Measurements from ENCODE around the gene FLRT3.

- TF ChIP-seq CTCF (IDR thresholded peaks at IDR 0.05), result no peak
- no peak for TF ChIP-seq POLR2A (IDR thresholded peaks at IDR 0.05; ENCODE audit: low read depth)
- no peak for TF ChIP-seq POLR2AphosphoS5 (IDR thresholded peaks at IDR 0.05)
These were observed 4.5 kb downstream of the FLRT3 start for GRCh38 chr20:14332866-14333265.

Data from esophagus muscularis mucosa (tissue), 3 donors.